ENCODE results near the gene NOTCH1.

GRCh38 chr9:136493567-136493971, 52.3 kb downstream of the NOTCH1 start:
- no peak for TF ChIP-seq CTCF (IDR thresholded peaks at IDR 0.05; ENCODE audit: insufficient read depth, low read length, poor library complexity, severe bottlenecking)
- TF ChIP-seq EZH2phosphoT487 (conservative IDR thresholded peaks at IDR 0.05; ENCODE audit: low read length) = no peak
